Measurements from ENCODE around the gene BICC1. TPM values are rescaled to one million over a fixed set of nuclear protein-coding genes. Genes with fewer than 3 reads are reported as not detected.

BICC1 gene
- total RNA-seq, 1 experiment from 2014 or later, result 0.38 TPM

DNA sequence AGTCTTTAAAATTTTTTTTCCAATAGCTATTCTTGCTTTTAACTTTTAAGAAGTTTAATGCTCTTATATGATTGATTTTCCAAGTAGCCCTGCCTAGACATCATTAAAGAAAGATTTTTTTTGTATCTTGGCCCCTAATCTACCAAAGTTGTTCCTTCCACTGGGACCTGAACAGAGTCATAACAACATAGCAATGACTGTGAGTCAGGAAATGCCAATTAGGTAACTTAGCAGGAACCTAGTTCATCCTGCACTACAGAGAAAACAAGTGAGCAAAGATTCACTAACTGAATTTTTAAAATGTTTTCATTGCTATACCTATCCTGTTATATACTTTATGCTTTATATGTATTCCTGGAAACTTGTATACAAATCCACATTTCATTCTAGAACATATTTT, 284.7 kb downstream of the BICC1 start:
- Histone ChIP-seq H3K36me3 (replicated peaks; ENCODE audit: control insufficient read depth, insufficient read depth, low read length) (no peaks in the 10 kb centered on the region), H3K27me3 (ENCODE audit: control insufficient read depth, insufficient read depth, low read length) (no peaks in the 10 kb centered on the region), H3K4me3 (ENCODE audit: insufficient read depth, low read depth, low read length) (no peak overlapping the region)
- no peak for DNase-seq

DNA sequence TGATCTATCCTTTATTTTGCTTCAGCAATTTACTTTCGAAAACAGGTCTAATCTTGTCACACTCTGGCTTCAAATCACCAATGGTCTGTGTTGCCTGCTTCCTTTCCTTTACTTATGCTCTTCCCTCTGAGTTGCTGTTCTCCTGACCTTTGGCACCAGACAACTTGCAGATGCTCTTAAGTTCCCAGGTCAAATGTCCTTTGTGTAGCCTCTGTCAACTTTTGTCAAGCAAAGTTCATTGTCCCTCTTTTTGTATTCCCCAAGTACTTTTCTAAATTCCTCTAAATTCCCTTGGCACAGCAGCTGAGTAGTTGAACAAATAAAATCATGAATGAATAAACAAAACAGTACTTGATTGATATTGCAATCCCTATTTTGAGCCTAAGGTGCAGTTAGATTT, 289.4 kb downstream of the BICC1 start:
- no peaks in the 10 kb centered on the region for H3K36me3 ChIP-seq (replicated peaks; ENCODE audit: control insufficient read depth, insufficient read depth, low read length)

GRCh38 chr10:58806323-58806722, 293.7 kb downstream of the BICC1 start:
- H3K36me3 ChIP-seq (replicated peaks; ENCODE audit: control insufficient read depth, insufficient read depth, low read length), result no peaks in the 10 kb centered on the region
- no peak overlapping the region for H3K4me3 ChIP-seq (ENCODE audit: insufficient read depth, low read depth, low read length)
- DNase-seq, result no peak
- no peaks in the 10 kb centered on the region for H3K27me3 ChIP-seq (ENCODE audit: control insufficient read depth, insufficient read depth, low read length)

More for the DNA sequence above, 289.4 kb downstream of the BICC1 start:
- no peak for DNase-seq
- H3K27me3 ChIP-seq (ENCODE audit: control insufficient read depth, insufficient read depth, low read length), result no peaks in the 10 kb centered on the region
- no peak overlapping the region for H3K4me3 ChIP-seq (ENCODE audit: insufficient read depth, low read depth, low read length)

DNA sequence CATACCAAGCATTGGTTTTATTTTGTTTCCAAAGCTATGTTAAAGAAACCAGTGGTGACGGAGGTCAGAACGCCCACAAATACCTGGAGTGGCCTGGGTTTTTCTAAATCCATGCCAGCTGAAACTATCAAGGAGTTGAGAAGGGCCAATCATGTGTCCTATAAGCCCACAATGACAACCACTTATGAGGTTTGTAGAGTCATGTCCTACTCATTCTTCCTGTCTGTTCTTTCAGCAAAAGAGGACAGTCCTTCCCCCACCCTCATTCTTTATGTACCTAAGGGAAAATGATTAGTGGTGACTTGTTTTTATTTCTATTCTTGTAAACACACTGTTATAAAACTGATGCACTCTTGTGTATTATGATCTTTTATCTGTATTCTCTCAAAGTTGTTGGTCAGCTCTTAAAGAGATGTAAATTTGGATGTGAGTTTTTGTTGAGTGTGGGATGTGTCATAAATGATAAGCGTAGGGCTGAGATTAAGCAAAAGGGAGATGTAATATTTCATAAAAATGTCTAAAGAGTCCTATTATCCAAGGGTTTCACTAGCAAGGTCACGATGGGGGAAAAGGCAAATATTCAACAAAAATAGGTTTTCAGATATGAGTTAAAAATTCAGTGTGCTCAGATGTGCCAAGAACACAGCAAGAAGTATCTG, 294.4 kb downstream of the BICC1 start:
- no peaks in the 10 kb centered on the region for H3K36me3 ChIP-seq (replicated peaks; ENCODE audit: control insufficient read depth, insufficient read depth, low read length)
- no peak for DNase-seq
- no peaks in the 10 kb centered on the region for H3K27me3 ChIP-seq (ENCODE audit: control insufficient read depth, insufficient read depth, low read length)
- H3K4me3 ChIP-seq (ENCODE audit: insufficient read depth, low read depth, low read length), result no peak overlapping the region

DNA sequence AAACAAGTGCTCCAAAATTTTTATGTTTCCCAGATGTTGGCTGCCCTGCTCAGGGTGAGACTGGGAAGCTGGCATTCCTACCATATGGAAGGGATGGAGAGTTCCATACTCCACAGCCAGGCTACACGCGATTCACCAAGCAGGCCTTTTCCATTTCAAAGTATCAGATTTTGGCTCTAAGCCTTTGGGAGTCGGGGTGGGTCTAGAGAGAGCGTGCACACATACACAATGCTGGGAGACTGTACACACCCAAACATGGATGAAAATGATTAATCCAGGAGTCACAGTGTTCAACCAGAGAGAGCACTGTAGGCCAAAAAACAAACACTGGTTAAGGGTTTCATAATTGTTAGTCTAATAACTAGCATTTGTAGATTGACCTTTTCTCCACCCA, 295.0 kb downstream of the BICC1 start:
- H3K36me3 ChIP-seq (replicated peaks; ENCODE audit: control insufficient read depth, insufficient read depth, low read length), result no peaks in the 10 kb centered on the region
- no peak overlapping the region for H3K4me3 ChIP-seq (ENCODE audit: insufficient read depth, low read depth, low read length)
- H3K27me3 ChIP-seq (ENCODE audit: control insufficient read depth, insufficient read depth, low read length), result no peaks in the 10 kb centered on the region
- DNase-seq, result no peak

DNA sequence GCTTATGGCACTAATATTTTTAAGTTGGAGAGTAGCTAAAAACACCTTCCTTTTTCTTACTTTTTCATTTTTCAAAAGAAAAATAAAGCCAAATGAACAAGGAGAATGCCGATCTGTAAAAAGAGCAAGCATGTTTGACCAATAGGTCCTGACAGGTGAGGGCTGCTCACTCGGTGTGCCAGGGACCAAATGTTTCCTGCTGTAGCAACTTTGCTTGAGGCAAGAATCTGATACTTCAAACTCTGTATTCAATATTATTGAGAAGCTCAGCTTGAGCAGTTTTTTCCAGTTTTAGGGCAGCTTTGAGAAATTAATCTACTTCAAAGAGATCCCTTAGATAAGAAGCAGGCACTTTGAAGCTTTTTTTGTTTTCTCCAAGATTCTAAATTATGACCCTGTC, 298.1 kb downstream of the BICC1 start:
- no peaks in the 10 kb centered on the region for H3K27me3 ChIP-seq (ENCODE audit: control insufficient read depth, insufficient read depth, low read length)
- H3K36me3 ChIP-seq (replicated peaks; ENCODE audit: control insufficient read depth, insufficient read depth, low read length), result no peaks in the 10 kb centered on the region
- no peak overlapping the region for H3K4me3 ChIP-seq (ENCODE audit: insufficient read depth, low read depth, low read length)
- DNase-seq, result no peak

- no peaks in the 10 kb centered on the region for H3K36me3 ChIP-seq (replicated peaks; ENCODE audit: control insufficient read depth, insufficient read depth, low read length)
- H3K27me3 ChIP-seq (ENCODE audit: control insufficient read depth, insufficient read depth, low read length), result no peaks in the 10 kb centered on the region
- DNase-seq, result no peak
- H3K4me3 ChIP-seq (ENCODE audit: insufficient read depth, low read depth, low read length), result no peak overlapping the region
Measured at GRCh38 chr10:58813573-58813972, 300.9 kb downstream of the BICC1 start.

DNA sequence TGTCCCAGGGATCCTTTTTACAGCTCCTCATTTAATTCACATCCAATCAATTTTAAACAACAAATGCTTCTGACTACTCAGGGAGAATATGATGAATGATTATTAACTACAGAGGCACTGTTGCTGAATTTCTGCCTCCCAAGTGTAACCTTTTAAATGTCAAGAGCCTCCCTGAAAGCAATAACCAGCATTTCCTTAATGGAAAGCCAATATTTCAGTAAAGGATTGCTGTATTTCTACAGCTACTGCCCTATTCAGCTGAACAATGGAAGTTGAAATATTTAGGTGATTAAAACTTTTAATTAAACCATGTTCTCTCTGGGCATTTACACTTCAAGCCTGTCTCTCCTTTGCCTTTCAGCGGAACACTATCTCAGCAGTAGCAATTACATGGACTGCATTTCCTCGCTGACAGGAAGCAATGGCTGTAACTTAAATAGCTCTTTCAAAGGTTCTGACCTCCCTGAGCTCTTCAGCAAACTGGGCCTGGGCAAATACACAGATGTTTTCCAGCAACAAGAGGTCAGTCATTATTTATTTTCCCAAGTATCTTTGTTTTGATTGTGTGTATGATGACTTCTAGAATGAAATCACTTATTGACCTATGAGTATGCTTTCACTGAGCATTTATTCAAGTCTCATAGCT, 304.7 kb downstream of the BICC1 start:
- H3K27me3 ChIP-seq (ENCODE audit: control insufficient read depth, insufficient read depth, low read length), result no peaks in the 10 kb centered on the region
- no peak overlapping the region for H3K4me3 ChIP-seq (ENCODE audit: insufficient read depth, low read depth, low read length)
- H3K36me3 ChIP-seq (replicated peaks; ENCODE audit: control insufficient read depth, insufficient read depth, low read length), result no peaks in the 10 kb centered on the region
- DNase-seq, result no peak

DNA sequence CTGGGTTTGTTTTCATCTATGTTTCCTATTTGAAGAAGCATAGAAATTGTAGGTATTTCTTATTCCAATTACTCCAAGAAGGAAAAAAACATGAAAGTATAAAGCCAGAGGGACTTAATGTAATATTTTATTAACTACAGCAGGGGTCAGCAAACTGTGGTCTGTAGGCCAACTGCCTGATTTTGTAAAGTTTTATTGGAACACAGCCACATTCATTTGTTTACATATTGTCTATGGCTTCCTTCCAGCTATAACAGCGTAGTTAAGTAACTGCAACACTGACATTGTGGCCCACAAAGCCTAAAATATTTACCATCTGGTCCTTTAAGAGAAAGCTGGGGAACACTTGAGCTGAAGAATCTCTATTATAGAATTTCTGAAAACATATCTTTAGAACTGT, 306.2 kb downstream of the BICC1 start:
- Histone ChIP-seq H3K4me3 (ENCODE audit: insufficient read depth, low read depth, low read length) (no peak overlapping the region), H3K36me3 (replicated peaks; ENCODE audit: control insufficient read depth, insufficient read depth, low read length) (no peaks in the 10 kb centered on the region), H3K27me3 (ENCODE audit: control insufficient read depth, insufficient read depth, low read length) (no peaks in the 10 kb centered on the region)
- DNase-seq, result no peak

- DNase-seq, result no peak
- H3K4me3 ChIP-seq (ENCODE audit: insufficient read depth, low read depth, low read length), result no peak overlapping the region
- H3K27me3 ChIP-seq (ENCODE audit: control insufficient read depth, insufficient read depth, low read length), result no peaks in the 10 kb centered on the region
- H3K36me3 ChIP-seq (replicated peaks; ENCODE audit: control insufficient read depth, insufficient read depth, low read length), result no peaks in the 10 kb centered on the region
Measured at GRCh38 chr10:58820386-58820785, 307.7 kb downstream of the BICC1 start.

DNA sequence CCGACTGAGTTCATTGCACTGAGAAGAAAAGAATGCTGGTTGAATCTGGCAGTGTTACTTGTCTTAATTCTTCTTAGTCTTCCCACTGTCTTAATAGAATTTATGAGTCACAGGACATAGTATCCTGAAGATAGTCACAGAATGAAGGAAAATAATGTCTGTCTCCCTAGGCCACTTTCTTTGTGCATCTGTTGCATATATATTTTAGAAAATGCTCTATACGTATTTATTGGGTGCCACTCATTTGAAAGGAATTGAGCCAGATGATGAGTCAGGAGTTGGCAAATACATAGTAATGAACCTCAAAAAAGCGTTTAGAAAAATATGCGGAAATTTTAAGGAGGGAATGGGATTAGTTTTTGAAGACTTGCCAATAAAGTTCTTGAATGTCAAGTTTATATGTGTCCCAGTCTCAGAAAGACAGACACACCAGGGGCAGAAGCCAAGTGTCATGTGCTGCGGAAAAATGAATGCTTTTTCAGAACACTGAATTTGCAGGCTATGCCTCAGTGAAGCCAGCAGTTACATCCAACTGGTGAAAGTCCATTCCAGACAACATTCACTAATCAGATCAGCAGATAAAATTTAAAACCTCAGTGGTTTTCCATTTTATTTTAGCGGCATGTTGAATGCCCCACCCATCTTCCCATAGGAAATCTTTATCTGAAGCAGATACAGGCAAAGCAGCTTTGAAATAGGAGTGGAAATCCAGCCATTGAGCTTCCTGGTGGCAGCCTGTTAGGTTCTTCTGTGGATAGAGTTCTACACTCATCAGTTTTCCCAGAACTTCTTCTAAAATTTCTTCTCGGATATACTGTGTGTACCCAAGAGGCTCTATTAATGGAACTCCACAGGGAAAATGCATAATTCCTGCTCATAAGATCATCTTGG, 308.4 kb downstream of the BICC1 start:
- no peaks in the 10 kb centered on the region for H3K27me3 ChIP-seq (ENCODE audit: control insufficient read depth, insufficient read depth, low read length)
- no peak for DNase-seq
- no peaks in the 10 kb centered on the region for H3K36me3 ChIP-seq (replicated peaks; ENCODE audit: control insufficient read depth, insufficient read depth, low read length)
- no peak overlapping the region for H3K4me3 ChIP-seq (ENCODE audit: insufficient read depth, low read depth, low read length)

DNA sequence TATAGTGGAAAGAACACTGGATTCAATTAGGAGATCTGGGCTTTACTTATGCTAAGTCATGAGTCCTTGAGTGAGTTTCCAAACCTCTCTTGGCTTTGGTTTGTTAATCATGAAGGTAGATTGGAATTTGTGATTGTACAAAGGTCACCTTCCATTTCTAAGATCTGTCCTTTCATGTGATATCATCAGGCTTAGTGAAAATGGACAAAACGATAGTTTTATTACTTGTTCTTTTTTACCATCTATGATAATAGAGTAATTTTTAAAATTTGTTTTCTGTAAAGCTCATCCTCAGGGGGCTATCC, 309.0 kb downstream of the BICC1 start:
- no peak for DNase-seq
- Histone ChIP-seq H3K4me3 (ENCODE audit: insufficient read depth, low read depth, low read length) (no peak overlapping the region), H3K36me3 (replicated peaks; ENCODE audit: control insufficient read depth, insufficient read depth, low read length) (no peaks in the 10 kb centered on the region), H3K27me3 (ENCODE audit: control insufficient read depth, insufficient read depth, low read length) (no peaks in the 10 kb centered on the region)

DNA sequence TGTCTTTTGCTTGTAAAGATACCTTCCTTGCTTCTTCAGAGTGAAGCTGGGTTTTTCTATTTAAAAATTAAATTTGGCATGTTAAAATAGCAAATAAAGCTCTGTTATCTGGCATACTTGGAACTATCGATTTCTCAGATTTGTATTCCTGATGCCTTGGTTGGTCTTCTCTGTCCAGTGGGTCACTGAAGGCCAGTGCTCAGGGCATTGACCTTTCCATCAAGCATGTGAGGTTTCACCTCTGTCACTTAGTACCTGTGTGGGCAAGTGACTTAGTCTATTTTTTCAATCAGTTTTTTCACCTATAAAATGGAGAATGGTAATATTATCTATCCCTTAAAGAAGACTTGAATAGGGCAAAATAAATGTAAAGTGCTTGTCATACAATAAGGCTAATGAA, 311.3 kb downstream of the BICC1 start:
- Histone ChIP-seq H3K4me3 (ENCODE audit: insufficient read depth, low read depth, low read length) (no peak overlapping the region), H3K36me3 (replicated peaks; ENCODE audit: control insufficient read depth, insufficient read depth, low read length) (no peaks in the 10 kb centered on the region), H3K27me3 (ENCODE audit: control insufficient read depth, insufficient read depth, low read length) (no peaks in the 10 kb centered on the region)
- no peak for DNase-seq

- H3K36me3 ChIP-seq (replicated peaks; ENCODE audit: control insufficient read depth, insufficient read depth, low read length), result no peaks in the 10 kb centered on the region
- H3K4me3 ChIP-seq (ENCODE audit: insufficient read depth, low read depth, low read length), result no peak overlapping the region
- no peak for DNase-seq
- no peaks in the 10 kb centered on the region for H3K27me3 ChIP-seq (ENCODE audit: control insufficient read depth, insufficient read depth, low read length)
Measured at GRCh38 chr10:58824396-58824795, 311.7 kb downstream of the BICC1 start.

GRCh38 chr10:58826694-58827093, 314.0 kb downstream of the BICC1 start:
- no peaks in the 10 kb centered on the region for H3K27me3 ChIP-seq (ENCODE audit: control insufficient read depth, insufficient read depth, low read length)
- no peaks in the 10 kb centered on the region for H3K36me3 ChIP-seq (replicated peaks; ENCODE audit: control insufficient read depth, insufficient read depth, low read length)
- no peak for DNase-seq
- no peak overlapping the region for H3K4me3 ChIP-seq (ENCODE audit: insufficient read depth, low read depth, low read length)
